ENCODE data around the gene CASP6. TPM values are rescaled to one million over a fixed set of nuclear protein-coding genes. Genes with fewer than 3 reads are reported as not detected.

Gene CASP6
- total and polyA plus RNA-seq, 2 of the 8 experiments (the other 6 are each of a cell fraction or from before 2014, with no cell fraction given) = 29.5 to 35.1 TPM

DNA sequence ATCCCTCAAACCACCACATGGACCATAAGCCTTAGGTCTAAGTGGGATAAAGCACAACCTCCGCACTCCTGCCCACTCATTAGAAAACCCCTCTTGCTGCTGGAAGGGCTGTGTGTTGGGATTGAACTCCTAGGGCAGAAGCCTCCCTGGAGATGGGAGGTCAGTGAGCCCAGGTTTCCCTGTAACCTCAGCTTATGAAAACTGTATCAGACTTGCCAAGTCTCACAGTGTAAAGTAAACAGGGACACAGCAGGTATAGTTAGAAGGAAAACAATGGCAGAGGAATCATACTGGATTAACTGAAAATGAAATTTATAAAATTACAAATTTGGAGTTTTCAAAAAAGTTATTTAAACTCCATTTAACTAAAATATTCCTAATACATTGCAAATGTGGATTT, 29.9 kb downstream of the CASP6 start:
- ChIA-PET CTCF (ENCODE audit: partially characterized antibody) (no interaction called here), POLR2A (ENCODE audit: partially characterized antibody) (no interaction called here)
- Histone ChIP-seq H2AFZ (ENCODE audit: low read length) (no peak overlapping the region), H2BK5ac (ENCODE audit: low read depth, low read length) (no peak overlapping the region), H3K23ac (ENCODE audit: insufficient read length) (no peak overlapping the region), H3K4me3 (ENCODE audit: extremely low read depth in 1 of 4, insufficient read depth in 2 of 4, low read depth in 3 of 4, low read length in 4 of 4) (no peak overlapping the region), H2BK12ac (ENCODE audit: low read depth, low read length) (no peak overlapping the region), H3K4me1 (replicated peaks in 1 of 4; ENCODE audit: control insufficient read depth in 3 of 4, insufficient read depth in 4 of 4, low read length in 3 of 4) (no peaks in the 10 kb centered on the region), H3K36me3 (ENCODE audit: control insufficient read depth in 2 of 4, insufficient read depth in 4 of 4, low read length in 3 of 4) (peaks cover 0 to 2% (median 0%) of the 10 kb centered on the region in 4 experiments; a peak in 1 of 8 replicates), H4K91ac (replicated peaks; ENCODE audit: insufficient read length, low read length) (no peak overlapping the region), H2BK120ac (replicated peaks; ENCODE audit: low read depth, low read length) (no peak overlapping the region), H4K20me1 (replicated peaks in 1 of 2; ENCODE audit: control insufficient read depth in 1 of 2, insufficient read depth in 2 of 2, low read length in 2 of 2) (no peaks in the 10 kb centered on the region), H3K27me3 (replicated peaks in 1 of 4; ENCODE audit: control insufficient read depth in 3 of 4, extremely low read depth in 1 of 4, insufficient read depth in 3 of 4, low read length in 3 of 4) (no peaks in the 10 kb centered on the region), H2BK15ac (ENCODE audit: low read length) (no peak overlapping the region), H3K9me3 (ENCODE audit: insufficient read depth in 2 of 2, low read depth in 1 of 2, low read length in 1 of 2) (peaks cover 3 to 7% of the 10 kb centered on the region in 2 experiments; a peak in 3 of 4 replicates), H2AK5ac (ENCODE audit: low read depth, low read length) (no peak overlapping the region), H3K4ac (replicated peaks; ENCODE audit: insufficient read length, low read depth, low read length) (no peak overlapping the region), H3K23me2 (ENCODE audit: low read depth, low read length) (no peaks in the 10 kb centered on the region; the same call in 1 of the 2 replicates), H3K4me2 (ENCODE audit: insufficient read depth in 1 of 2, low read depth in 2 of 2, low read length in 2 of 2) (no peak overlapping the region), H3K14ac (ENCODE audit: insufficient read length) (no peak overlapping the region), H3K27ac (ENCODE audit: low read depth, low read length) (no peak overlapping the region), H3K79me2 (ENCODE audit: control insufficient read depth in 1 of 2, insufficient read depth in 2 of 2, low read length in 2 of 2) (no peaks in the 10 kb centered on the region), H3K18ac (ENCODE audit: extremely low read depth, low read length) (no peak overlapping the region), H3K79me1 (ENCODE audit: low read depth, low read length) (no peaks in the 10 kb centered on the region), H3K9ac (replicated peaks in 1 of 4; ENCODE audit: extremely low read depth in 1 of 4, low read depth in 3 of 4, low read length in 3 of 4) (no peak overlapping the region), H4K8ac (ENCODE audit: extremely low read depth, insufficient read depth, low read length) (no peak overlapping the region), H4K5ac (ENCODE audit: insufficient read length, low read depth, low read length) (no peak overlapping the region), H3K56ac (replicated peaks; ENCODE audit: insufficient read length, low read depth, low read length) (no peak overlapping the region), H2BK20ac (ENCODE audit: low read length) (no peak overlapping the region)
- WGBS, 2 experiments (ENCODE audit: extremely low coverage in 1 of 2, insufficient coverage in 1 of 2, insufficient read length in 1 of 2, insufficient replicate concordance in 2 of 2, low coverage in 1 of 2, low lambda C conversion rate in 2 of 2, missing lambda C conversion rate in 1 of 2) = 67% methylated on average over 1 of the region's 1 CpG; no CpG with 5 or more reads in 1 of the 2 experiments
- DNase-seq (ENCODE audit: low read depth in 1 of 2, low spot score in 2 of 2) (no peak), FAIRE-seq (no peak)
- TF ChIP-seq TCF12 (IDR thresholded peaks at IDR 0.05; ENCODE audit: low read depth, low read length) (no peak), EP300 (IDR thresholded peaks at IDR 0.05; ENCODE audit: borderline replicate concordance in 1 of 2, low read depth in 2 of 2, low read length in 2 of 2) (no peak), RBBP5 (IDR thresholded peaks at IDR 0.05; ENCODE audit: borderline replicate concordance, low read depth, low read length) (no peak), SP4 (IDR thresholded peaks at IDR 0.05; ENCODE audit: low read length) (no peak), GTF2F1 (IDR thresholded peaks at IDR 0.05; ENCODE audit: borderline replicate concordance, low read depth, low read length) (no peak), BRCA1 (IDR thresholded peaks at IDR 0.05; ENCODE audit: low read depth, low read length) (no peak), HDAC6 (IDR thresholded peaks at IDR 0.05; ENCODE audit: low read depth, low read length) (no peak), SRF (IDR thresholded peaks at IDR 0.05; ENCODE audit: low read depth, low read length) (no peak), SIX5 (IDR thresholded peaks at IDR 0.05; ENCODE audit: low read depth, low read length) (no peak), TAF1 (IDR thresholded peaks at IDR 0.05; ENCODE audit: low read depth, low read length) (no peak), SIN3A (conservative IDR thresholded peaks at IDR 0.05 in 1 of 2, IDR thresholded peaks at IDR 0.05 in 1 of 2; ENCODE audit: low read depth in 1 of 2, low read length in 2 of 2) (no peak), NANOG (IDR thresholded peaks at IDR 0.05; ENCODE audit: insufficient read depth, low read depth, low read length, poor library complexity, severe bottlenecking) (no peak)
- TF ChIP-seq, protein P1, sequence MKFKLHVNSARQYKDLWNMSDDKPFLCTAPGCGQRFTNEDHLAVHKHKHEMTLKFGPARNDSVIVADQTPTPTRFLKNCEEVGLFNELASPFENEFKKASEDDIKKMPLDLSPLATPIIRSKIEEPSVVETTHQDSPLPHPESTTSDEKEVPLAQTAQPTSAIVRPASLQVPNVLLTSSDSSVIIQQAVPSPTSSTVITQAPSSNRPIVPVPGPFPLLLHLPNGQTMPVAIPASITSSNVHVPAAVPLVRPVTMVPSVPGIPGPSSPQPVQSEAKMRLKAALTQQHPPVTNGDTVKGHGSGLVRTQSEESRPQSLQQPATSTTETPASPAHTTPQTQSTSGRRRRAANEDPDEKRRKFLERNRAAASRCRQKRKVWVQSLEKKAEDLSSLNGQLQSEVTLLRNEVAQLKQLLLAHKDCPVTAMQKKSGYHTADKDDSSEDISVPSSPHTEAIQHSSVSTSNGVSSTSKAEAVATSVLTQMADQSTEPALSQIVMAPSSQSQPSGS (IDR thresholded peaks at IDR 0.05; ENCODE audit: low read length) = no peak
